Kidney epithelial cell (primary cell): ENCODE measurements around the gene DAZAP2. TPM values are rescaled to one million over a fixed set of nuclear protein-coding genes. Genes with fewer than 3 reads are reported as not detected.
"Not testable (repeated sequence)": the region's sequence is repeated elsewhere in the genome, so short reads cannot be mapped to it uniquely, and the experiment has no call there.

ENCODE experiments used
- DNase-seq: peaks from one replicate; pipeline ENCODE4 v3.0.0-alpha.2; 2010; ENCODE audit warnings: low read depth
- H3K27me3 ChIP-seq: 2 replicates; pipeline ENCODE4 v1.6.0; 2011; ENCODE audit warnings: low read length; ENCODE audit not compliant: control insufficient read depth, insufficient read depth
- H3K36me3 ChIP-seq: 2 replicates; pipeline ENCODE4 v1.5.1; 2011; ENCODE audit warnings: low read length; ENCODE audit not compliant: control insufficient read depth, insufficient read depth
- H3K4me3 ChIP-seq: 2 replicates; pipeline ENCODE4 v1.5.1; 2011; ENCODE audit warnings: low read depth, mild to moderate bottlenecking, control low read depth, low read length
- CTCF ChIP-seq: IDR thresholded peaks from 2 replicates; pipeline ENCODE4 v1.5.1; 2011; ENCODE audit warnings: mild to moderate bottlenecking, moderate library complexity, low read length, control low read depth, inconsistent platforms; ENCODE audit not compliant: insufficient read depth, poor library complexity, severe bottlenecking
- total RNA-seq: library from RNA; depleted of rRNA; stranded (reverse); fragments of >200 nt; gene quantifications from 2 replicates; pipeline ENCODE4 v1.2.3, GENCODE V29; 2015

DAZAP2 gene
- total RNA-seq, 1 donor from 2014 or later, result 244 TPM

DNA sequence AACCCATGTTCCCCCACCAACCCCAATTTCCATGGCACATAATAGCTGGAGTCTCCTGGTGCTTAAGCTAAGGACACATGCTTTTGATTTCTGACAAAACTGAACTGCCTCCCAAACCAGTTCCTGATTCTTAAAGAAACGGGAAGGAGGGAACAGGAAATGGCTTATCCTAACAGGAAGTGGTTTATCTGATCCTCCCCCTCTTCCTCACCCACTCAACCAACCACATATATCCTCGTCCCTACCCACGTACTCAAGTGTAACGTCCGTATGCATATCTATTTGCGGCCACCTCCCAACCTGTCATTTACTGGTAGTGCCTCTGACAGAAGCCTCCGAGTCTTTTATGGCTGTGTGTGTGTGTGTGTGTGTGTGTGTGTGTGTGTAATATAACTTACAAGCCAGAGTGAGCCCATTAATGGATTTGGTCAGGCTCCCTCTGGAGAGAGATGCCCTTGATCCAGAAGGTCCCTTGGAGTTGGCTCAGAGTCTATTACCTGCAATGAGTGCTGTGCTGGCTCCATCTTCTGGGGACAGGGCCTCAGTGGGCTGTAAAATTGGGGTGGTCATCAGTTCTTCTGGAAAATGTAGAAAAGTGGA, 7.7 kb downstream of the DAZAP2 start:
- peak; percentile 18 for TF ChIP-seq CTCF
- Histone ChIP-seq H3K4me3 (no peak overlapping the region), H3K36me3 (no peaks in the 10 kb centered on the region), H3K27me3 (no peaks in the 10 kb centered on the region)
- DNase-seq, result no peak

GRCh38 chr12:51247523-51248206, 9.0 kb downstream of the DAZAP2 start:
- Histone ChIP-seq H3K27me3 (no peaks in the 10 kb centered on the region), H3K36me3 (no peaks in the 10 kb centered on the region), H3K4me3 (no peak overlapping the region)
- no peak for TF ChIP-seq CTCF
- no peak for DNase-seq

GRCh38 chr12:51253276-51253675, 14.7 kb downstream of the DAZAP2 start:
- Histone ChIP-seq H3K27me3 (no peaks in the 10 kb centered on the region), H3K36me3 (no peaks in the 10 kb centered on the region), H3K4me3 (no peak overlapping the region)
- no peak for DNase-seq
- no peak for TF ChIP-seq CTCF

- no peaks in the 10 kb centered on the region for H3K27me3 ChIP-seq
- DNase-seq, result no peak
- H3K4me3 ChIP-seq, result no peak overlapping the region
- no peak for TF ChIP-seq CTCF
- H3K36me3 ChIP-seq, result no peaks in the 10 kb centered on the region
Observed at GRCh38 chr12:51254536-51254935, 15.9 kb downstream of the DAZAP2 start.

DNA sequence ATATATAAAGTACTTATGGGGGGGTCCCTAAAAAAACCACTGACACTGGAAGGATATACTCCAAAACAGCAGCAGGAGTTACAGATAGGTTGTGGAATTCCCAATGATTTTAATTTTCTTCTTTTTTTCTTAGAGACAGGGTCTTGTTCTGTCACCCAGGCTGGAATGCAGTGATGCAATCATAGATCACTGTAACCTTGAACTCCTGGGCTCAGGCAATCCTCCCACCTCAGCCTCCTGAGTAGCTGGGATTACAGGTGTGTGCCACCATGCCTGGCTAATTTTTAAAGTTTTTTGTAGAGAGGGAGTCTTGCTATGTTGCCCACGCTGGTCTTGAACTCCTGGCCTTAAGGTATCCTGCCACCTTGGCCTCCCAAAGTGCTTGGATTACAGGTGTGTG, 21.0 kb downstream of the DAZAP2 start:
- DNase-seq, H3K4me3 ChIP-seq, H3K27me3 ChIP-seq, H3K36me3 ChIP-seq: not testable (repeated sequence)

DNA sequence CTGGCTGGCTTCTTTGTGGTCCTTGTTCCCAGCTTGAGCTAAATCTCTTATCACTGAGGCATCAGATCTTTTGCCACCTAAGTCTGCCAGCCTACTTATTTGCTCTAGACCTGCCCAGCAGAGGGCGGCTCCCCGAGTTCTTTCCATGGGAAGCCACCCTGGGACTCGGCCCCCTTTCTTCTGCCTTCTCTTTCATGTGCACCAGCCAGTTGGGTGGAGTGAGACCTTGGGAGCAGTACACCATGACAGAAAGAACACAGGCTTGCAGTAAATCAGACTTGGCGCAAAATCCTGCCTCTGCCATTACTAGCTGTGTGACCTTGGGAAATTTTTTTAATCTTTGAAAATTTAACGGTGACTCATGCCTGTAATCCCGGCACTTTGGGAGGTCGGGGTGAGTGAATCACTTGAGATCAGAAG, 24.1 kb downstream of the DAZAP2 start:
- TF ChIP-seq CTCF, result peak; percentile 42
- Histone ChIP-seq H3K4me3 (no peak overlapping the region), H3K36me3 (peaks cover under 1% of the 10 kb centered on the region), H3K27me3 (no peaks in the 10 kb centered on the region)
- DNase-seq, result no peak
